Measurements from ENCODE around the gene ATP4B.

ATP4B gene

DNA sequence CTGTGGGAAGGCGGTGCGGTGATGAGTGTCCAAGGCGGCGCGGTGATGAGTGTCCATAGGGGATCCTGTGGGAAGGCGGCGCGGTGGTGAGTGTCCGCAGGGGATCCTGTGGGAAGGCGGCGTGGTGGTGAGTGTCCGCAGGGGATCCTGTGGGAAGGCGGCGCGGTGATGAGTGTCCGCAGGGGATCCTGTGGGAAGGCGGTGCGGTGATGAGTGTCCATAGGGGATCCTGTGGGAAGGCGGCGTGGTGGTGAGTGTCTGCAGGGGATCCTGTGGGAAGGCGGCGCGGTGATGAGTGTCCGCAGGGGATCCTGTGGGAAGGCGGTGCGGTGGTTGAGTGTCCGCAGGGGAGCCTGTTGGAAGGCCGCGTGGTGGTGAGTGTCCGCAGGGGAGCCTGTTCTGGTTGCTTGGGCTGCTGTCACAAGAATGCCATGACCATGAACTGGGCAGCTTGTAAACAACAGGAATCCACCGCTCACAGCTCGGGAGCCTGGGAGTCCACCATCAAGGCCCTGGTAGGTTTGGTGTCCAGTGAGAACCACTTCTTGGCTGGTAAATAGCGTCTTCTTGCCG, 52.0 kb downstream of the ATP4B start:
- DNase-seq (ENCODE audit: low read depth): no peak

DNA sequence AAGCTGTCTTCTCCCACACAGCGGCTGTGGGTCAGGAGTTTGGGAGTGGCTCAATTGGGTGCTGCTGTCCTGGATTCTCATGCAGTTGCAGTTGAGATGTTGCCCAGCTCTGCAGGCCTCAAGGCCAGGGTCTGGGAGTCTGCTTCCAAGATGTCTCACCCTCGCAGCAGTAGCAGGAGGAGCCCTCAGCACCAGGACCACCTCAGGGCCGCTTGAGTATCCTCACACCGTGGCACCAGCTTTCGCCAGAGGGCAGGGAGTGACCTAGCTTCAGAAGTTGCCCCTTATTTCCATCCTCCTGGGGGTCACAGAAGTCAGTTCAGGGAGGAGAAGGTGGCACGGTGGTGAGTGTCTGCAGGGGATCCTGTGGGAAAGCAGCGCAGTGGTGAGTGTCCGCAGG, 52.5 kb downstream of the ATP4B start:
- DNase-seq (ENCODE audit: low read depth): no peak

DNA sequence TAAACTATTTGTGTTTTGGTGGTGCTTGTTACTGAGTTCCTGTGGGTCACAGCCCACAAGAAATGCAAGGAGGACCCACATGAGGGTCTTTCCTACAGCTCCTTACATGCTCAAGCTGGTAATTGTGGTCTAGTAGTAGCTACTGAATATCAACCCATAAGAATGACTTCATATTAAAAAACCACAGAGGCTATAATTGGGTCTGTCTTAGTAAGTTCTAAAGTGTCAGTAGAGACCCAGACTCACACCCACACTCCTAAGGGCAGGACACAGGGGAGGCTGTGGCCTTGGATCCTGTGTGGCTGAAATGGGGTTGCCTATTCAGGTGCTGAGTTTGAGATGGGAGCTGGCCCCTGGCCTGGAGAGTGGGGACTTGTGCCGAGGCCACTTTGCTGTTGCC, 53.8 kb downstream of the ATP4B start:
- DNase-seq (ENCODE audit: low read depth): no peak

DNA sequence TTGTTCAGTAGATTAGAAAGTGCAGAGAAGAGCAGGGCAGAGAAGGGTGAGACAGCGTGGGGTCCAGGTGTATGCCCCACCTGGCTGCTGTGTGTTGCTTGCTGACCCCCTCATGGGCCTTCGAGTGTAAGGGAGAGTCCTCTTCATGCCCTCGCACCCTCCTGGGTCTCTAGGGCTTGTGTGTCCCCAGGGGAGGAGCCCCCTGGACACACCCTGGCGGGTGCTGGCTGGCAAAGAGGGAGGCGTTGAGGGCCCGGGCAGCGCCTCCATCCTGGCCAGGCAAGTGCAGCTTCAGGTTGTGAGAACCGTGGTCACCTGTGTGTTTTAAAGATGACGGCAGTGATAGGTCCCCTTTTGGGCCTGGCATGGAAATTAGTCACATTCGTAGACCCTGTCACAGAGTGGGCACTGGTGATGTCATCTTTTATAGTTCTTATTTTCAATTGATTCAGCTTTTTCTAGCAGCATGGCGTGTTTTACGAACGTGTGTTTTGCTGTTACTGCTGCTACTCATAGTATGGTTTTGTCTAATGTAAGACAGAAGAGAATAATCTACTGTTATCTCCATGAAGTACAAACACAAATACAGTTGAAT, 54.8 kb downstream of the ATP4B start:
- no peak for DNase-seq (ENCODE audit: low read depth)

DNA sequence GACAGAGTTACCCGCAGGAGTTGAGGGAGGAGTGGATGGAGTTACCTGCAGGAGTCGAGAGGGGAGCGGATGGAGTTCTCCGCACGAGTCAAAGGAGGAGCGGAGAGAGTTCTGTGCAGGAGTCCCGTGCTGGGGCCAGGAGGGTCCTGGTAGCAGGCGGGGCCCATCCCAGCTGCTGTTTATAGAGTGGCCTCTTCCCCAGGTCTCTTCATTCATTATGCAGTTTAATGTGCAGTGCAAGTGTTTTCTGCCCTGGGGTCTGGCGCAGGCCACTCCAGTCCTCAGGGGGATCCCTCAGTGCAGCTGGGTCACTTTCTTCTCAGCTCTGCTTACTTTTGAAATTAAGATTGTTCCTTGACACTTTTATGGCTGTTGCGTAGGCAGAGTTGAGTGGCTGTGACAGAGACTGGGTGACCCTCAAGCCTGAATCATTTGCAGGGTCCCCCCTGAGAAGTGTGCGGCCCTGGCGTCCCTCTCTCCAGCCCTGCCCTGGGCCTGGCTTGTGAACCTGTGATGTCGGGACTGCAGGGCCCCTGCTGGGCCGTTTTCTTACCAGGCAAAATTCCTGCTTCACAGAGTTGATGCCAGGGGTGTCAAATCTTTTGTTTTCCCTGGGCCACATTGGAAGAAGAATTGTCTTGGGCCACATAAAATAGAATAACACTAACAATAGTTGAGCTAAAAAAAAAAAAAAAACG, 55.6 kb downstream of the ATP4B start:
- no peak for DNase-seq (ENCODE audit: low read depth)

DNA sequence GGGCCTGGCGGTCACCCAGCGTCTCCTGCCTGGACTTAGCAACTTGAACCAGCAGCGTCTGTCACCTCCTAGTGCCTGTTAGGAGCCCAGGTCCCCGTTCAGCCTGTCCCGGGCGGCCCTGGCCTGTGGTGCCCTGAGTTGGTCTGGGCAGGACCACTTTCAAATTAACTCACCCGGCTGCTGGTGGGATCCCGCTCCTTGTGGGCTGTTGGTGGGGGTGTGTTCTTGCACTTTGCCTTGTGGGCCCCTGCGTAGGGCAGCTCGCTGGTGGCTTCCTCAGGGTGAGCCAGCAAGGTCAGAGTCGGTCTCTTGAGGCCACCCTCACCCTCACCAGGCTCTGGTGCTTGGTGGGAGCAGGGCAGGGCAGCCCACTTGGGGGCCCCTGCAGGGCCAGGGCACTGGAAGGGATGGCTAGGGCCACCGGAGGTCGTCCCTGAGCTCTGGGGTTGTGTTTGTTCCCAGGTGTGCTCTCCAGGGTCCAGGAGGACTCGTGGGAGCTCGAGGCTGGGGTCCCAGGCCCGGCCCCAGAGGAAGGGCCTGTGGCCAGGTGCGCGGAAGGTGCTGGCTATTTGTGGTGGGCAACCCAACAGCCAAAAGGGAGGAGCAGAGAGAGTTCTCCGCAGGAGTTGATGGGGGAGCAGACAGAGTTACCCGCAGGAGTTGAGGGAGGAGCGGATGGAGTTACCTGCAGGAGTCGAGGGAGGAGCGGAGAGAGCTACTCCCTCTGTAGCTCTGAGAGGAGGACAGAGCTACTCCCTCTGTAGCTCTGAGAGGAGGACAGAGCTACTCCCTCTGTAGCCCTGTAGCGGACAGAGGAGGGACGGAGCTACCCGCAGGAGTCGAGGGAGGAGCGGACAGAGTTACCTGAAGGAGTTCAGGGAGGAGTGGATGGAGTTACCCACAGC, 56.6 kb downstream of the ATP4B start:
- DNase-seq (ENCODE audit: low read depth): no peak

DNA sequence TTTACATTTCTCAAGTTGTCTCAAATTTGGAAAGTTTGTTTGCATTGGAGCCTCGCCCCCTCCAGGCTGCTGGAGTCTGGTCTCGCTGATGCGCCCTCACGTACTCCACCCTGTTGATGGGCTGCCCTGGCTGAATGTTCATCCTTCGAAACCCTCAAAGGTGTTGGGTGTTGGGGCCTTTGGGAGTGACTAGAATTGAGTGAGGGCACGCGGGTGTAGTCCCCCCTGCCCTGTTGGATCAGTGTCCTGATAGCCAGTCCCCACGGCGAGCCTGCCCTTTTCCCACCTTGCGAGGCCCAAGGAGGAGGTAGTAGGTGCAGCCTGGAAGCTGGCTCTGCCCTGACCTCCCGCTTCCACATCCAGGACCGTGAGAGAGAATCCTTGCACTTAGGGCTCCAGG, 58.6 kb downstream of the ATP4B start:
- DNase-seq (ENCODE audit: low read depth): no peak

Data from activated T-cell treated with anti-CD3 and anti-CD28 coated beads for 48 hours (primary cell).